DMS153 treated with DMSO at 0.1 percent for 48 hours (cell line): ENCODE measurements around the gene SPECC1.
A peak's percentile ranks its signal among the peaks of the same experiment; 100 is the strongest.
"Not testable (repeated sequence)": the region's sequence is repeated elsewhere in the genome, so short reads cannot be mapped to it uniquely, and the experiment has no call there.

Source experiments
- DNase-seq: peaks from one replicate; lab custom pipeline; 2025; ENCODE audit not compliant: unreplicated experiment; lab: John Stamatoyannopoulos, UW

Gene SPECC1

DNA sequence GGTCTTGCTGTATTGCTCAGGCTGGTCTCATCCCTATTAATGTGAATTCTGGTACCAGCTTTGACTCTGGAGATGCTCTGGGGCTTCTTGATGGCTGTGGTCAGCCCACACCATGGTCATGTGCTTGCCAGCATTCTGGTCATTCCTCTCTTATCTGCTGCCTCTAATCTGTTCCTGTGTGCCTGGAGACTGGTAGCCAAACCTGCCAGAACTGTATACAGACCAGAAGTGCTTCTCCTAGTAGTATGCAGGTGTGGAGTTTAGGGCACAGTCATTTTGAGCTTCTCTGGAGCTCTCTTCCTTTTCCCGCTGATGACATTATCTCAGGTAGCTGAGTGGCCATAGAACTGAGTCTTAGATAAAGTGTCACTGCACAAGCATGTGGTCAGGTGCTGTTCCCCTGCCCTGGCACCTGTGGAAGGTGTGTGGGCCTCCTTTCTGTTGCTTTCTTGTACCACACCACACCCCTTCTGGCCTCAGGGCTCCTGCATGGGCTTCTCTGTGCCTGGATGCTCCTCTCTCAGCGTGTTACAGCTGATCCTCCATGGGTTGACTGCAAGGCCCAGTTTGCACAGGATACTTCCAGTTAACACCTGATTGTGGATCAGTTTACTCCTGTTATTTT, 162.7 kb downstream of the SPECC1 start:
- no peak for DNase-seq

GRCh38 chr17:20172376-20172775, 163.2 kb downstream of the SPECC1 start:
- DNase-seq, result no peak

GRCh38 chr17:20173091-20173490, 163.9 kb downstream of the SPECC1 start:
- DNase-seq, result no peak

DNA sequence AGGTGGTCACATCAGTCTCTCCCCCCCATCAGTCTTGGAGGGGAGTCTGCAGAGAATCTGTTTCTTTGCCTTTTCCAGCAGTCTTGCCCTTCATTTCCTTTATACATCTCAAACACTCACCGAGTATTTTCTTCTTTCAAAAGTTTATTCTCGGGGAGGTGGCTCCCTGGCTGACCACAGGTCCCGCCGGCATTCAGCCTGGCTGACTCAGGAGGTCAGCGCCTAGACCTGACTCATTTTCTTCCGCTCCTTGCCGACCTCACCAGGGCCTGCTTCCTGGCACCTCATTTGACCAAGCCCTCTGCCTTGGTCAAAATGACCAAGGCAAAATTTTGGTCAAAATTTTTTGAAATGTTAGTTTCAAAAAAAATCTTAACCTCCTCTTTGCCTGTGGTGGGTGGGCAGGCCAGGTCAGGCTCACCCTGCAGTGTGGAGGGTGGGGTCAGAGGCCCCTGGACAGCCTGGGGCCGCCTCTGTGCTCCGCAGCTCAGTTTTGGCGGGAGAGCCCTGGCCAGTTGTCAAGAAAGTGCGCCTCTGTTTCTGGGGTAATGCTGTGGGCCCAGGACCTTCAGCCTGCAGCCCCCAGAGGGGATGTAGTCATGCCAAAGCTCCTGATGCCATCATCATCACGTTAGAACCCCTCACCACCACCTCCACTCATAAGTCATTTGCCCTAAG, 165.6 kb downstream of the SPECC1 start:
- no peak for DNase-seq

DNA sequence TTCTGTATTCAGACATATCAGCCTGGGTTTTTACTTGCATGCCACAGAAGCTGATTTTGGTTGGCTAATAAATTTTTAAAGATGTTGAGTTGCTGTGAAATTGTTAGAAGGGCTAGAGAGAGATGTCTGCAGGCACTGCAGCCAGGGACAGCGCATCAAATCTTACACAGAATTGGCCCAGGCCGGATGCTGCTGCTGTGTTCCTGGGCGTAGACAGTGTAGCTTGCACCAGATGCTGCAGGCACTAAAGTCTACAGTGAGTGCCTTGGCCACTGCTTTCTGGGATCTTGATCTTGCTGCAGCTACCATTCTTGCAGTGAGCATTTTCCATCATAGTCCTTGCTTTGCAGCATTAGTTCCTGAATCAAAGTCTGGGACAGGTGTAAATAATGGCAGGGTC, 169.9 kb downstream of the SPECC1 start:
- no peak for DNase-seq

GRCh38 chr17:20180661-20181060, 171.5 kb downstream of the SPECC1 start:
- no peak for DNase-seq

- DNase-seq, result no peak
These were observed 175.0 kb downstream of the SPECC1 start for GRCh38 chr17:20184181-20184580.

- no peak for DNase-seq
These were observed 175.9 kb downstream of the SPECC1 start for GRCh38 chr17:20184977-20185619.

- no peak for DNase-seq
These were observed 177.9 kb downstream of the SPECC1 start for GRCh38 chr17:20187049-20187448.

DNA sequence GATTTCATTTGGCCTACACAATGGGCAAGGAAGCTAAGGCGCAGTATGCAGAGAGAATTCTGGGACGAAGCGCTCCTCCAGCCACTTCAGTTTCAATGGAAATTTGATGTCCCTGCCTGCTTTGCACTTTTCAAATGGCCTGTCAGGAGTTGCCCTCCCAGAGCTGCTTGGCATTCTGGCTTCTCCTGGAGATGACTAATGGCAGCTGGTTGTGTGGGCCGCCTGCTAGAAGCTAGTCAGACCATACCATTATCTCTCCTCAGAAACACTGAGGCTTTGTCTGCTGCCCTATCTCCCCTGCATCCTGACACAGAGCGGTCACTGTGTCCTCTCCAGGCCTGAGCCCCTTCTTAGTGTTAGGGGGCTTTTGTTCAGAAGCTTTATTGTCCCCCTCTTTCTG, 180.1 kb downstream of the SPECC1 start:
- DNase-seq, result no peak

DNA sequence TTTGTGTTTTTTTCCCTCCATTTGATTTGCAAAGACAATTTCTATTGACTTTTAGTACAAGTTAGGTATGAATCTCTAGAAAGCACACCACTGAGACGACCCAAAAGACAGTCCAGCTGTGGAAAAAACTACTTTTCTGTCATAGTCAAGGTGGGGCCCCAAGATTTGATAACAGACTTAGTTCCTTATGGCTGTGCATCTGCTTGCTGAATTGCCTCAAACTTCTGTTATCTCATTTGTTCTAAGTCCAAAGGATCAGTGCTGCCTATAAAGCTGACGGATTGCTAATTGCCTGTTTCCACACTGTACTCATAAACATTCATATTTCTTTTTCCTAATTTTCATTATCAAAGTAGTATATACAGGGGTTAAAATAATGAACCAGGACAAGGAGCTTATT, 180.8 kb downstream of the SPECC1 start:
- DNase-seq, result no peak

GRCh38 chr17:20190605-20191004, 181.4 kb downstream of the SPECC1 start:
- DNase-seq, result no peak

- DNase-seq, result no peak
These were observed 181.9 kb downstream of the SPECC1 start for GRCh38 chr17:20191056-20191455.

- not testable (repeated sequence) for DNase-seq
These were observed 187.1 kb downstream of the SPECC1 start for GRCh38 chr17:20196286-20196685.

GRCh38 chr17:20197272-20197926, 188.2 kb downstream of the SPECC1 start:
- no peak for DNase-seq

GRCh38 chr17:20200016-20200795, 191.0 kb downstream of the SPECC1 start:
- DNase-seq, result no peak

- no peak for DNase-seq
These were observed 191.8 kb downstream of the SPECC1 start for GRCh38 chr17:20200865-20201458.

DNA sequence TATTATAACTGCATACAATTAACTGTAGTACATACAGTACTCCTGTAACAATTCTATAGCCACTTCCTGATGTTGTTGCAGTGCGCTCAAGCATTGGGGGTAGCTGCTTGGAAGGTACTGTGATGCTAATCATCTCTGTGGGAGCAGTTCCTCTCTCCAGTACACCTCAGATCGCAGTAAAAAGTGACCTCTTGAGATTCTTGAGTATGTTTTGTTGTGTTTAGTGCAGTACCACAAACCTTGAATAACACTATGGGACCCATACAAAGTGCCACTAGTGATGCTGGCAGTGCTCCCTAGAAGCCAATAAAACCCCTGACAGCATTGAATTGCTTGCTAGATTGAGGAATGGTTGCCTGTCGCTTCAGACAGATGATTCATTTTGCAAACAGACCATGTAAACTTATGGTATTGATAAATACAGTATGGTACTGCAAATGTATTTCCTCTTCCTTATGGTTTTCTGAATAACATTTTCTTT, 193.0 kb downstream of the SPECC1 start:
- DNase-seq, result peak; percentile 17

- DNase-seq, result no peak
These were observed 193.9 kb downstream of the SPECC1 start for GRCh38 chr17:20203018-20203417.

GRCh38 chr17:20203761-20204263, 194.7 kb downstream of the SPECC1 start:
- DNase-seq, result no peak
